GM23338 (cell line): ENCODE measurements around the gene OR5AU1. TPM values are rescaled to one million over a fixed set of nuclear protein-coding genes. Genes with fewer than 3 reads are reported as not detected.

Experiments
- ATAC-seq: fragments of 200-7000 bp; cut with Tn5 transposase; 3 replicates; pipeline ENCODE4 v1.9.1; 2020
- DNase-seq: peaks from one replicate; pipeline ENCODE4 v3.0.0-alpha.2; 2015; ENCODE audit warnings: low spot score
- H2AFZ ChIP-seq: fragments of 200-600 bp; sonication (generic); 2 replicates; pipeline ENCODE4 v1.8.0; 2016; ENCODE audit warnings: antibody characterized with exemption, mild to moderate bottlenecking, moderate library complexity
- H3F3A ChIP-seq: fragments of 200-600 bp; sonication (generic); replicated peaks from 2 replicates; pipeline ENCODE4 v1.8.0; 2017; ENCODE audit warnings: antibody characterized with exemption, mixed run types, low read depth
- H3K27ac ChIP-seq: fragments of 200-600 bp; sonication (generic); 2 replicates; pipeline ENCODE4 v1.6.1; 2016; ENCODE audit warnings: low read depth
- H3K27me3 ChIP-seq: fragments of 200-600 bp; sonication (generic); 2 replicates; pipeline ENCODE4 v1.8.0; 2016; ENCODE audit warnings: mild to moderate bottlenecking, mixed run types, moderate library complexity; ENCODE audit not compliant: insufficient read depth
- H3K36me3 ChIP-seq: fragments of 200-600 bp; sonication (generic); 2 replicates; pipeline ENCODE4 v1.8.0; 2016; ENCODE audit warnings: mild to moderate bottlenecking; ENCODE audit not compliant: insufficient read depth
- H3K4me1 ChIP-seq: fragments of 200-600 bp; sonication (generic); 2 replicates; pipeline ENCODE4 v1.8.0; 2016; ENCODE audit warnings: mild to moderate bottlenecking, moderate library complexity; ENCODE audit not compliant: insufficient read depth
- H3K4me2 ChIP-seq: fragments of 200-600 bp; sonication (generic); 2 replicates; pipeline ENCODE4 v1.7.1; 2017; ENCODE audit warnings: mixed run types
- H3K4me3 ChIP-seq: fragments of 200-600 bp; sonication (generic); 2 replicates; pipeline ENCODE4 v1.6.1; 2016; ENCODE audit warnings: mixed run types
- H3K79me2 ChIP-seq: fragments of 200-600 bp; sonication (generic); replicated peaks from 2 replicates; pipeline ENCODE4 v1.8.0; 2017; ENCODE audit warnings: mild to moderate bottlenecking; ENCODE audit not compliant: insufficient read depth
- H3K9me2 ChIP-seq: fragments of 200-600 bp; sonication (generic); 2 replicates; pipeline ENCODE4 v1.8.0; 2017; ENCODE audit not compliant: insufficient read depth
- H4K20me1 ChIP-seq: fragments of 200-600 bp; sonication (generic); replicated peaks from 2 replicates; pipeline ENCODE4 v1.8.0; 2017; ENCODE audit warnings: mild to moderate bottlenecking; ENCODE audit not compliant: insufficient read depth
- H3K27ac Mint-ChIP-seq: 2 replicates; pipeline ENCODE4 v1.8.0; 2020; ENCODE audit warnings: inconsistent platforms, mild to moderate bottlenecking, moderate library complexity, mixed read lengths
- H3K27me3 Mint-ChIP-seq: 3 replicates; pipeline ENCODE4 v1.8.0; 2022; ENCODE audit warnings: low read depth, mild to moderate bottlenecking, moderate library complexity, mixed read lengths, inconsistent platforms; ENCODE audit not compliant: insufficient read depth, poor library complexity
- H3K36me3 Mint-ChIP-seq: 3 replicates; pipeline ENCODE4 v1.8.0; 2021; ENCODE audit warnings: low read depth, mild to moderate bottlenecking, inconsistent platforms, moderate library complexity, mixed read lengths
- H3K4me1 Mint-ChIP-seq: 3 replicates; pipeline ENCODE4 v1.8.0; 2020; ENCODE audit warnings: mild to moderate bottlenecking, inconsistent platforms, mixed read lengths
- H3K4me3 Mint-ChIP-seq: 3 replicates; pipeline ENCODE4 v1.8.0; 2021; ENCODE audit warnings: moderate library complexity, mild to moderate bottlenecking, inconsistent platforms, mixed read lengths
- H3K9me3 Mint-ChIP-seq: 3 replicates; pipeline ENCODE4 v1.8.0; 2020; ENCODE audit warnings: moderate library complexity, mild to moderate bottlenecking, inconsistent platforms, mixed read lengths
- ETS1 ChIP-seq: IDR thresholded peaks from 2 replicates; pipeline ENCODE4 v1.6.1; 2016; ENCODE audit warnings: antibody characterized with exemption
- EZH2 ChIP-seq: fragments of 200-600 bp; sonication (generic); IDR thresholded peaks from one replicate; pipeline ENCODE4 v1.8.0; 2017; ENCODE audit warnings: antibody characterized with exemption, mild to moderate bottlenecking, low read depth; ENCODE audit not compliant: unreplicated experiment
- JUNB ChIP-seq: IDR thresholded peaks from one replicate; pipeline ENCODE4 v1.6.1; 2016; ENCODE audit warnings: antibody characterized with exemption; ENCODE audit not compliant: unreplicated experiment
- NANOG ChIP-seq: IDR thresholded peaks from 2 replicates; pipeline ENCODE4 v1.6.1; 2016; ENCODE audit warnings: antibody characterized with exemption, borderline replicate concordance
- POLR2AphosphoS5 ChIP-seq: IDR thresholded peaks from 2 replicates; pipeline ENCODE4 v1.6.1; 2016; ENCODE audit warnings: antibody characterized with exemption, low read depth
- STAT1 ChIP-seq: IDR thresholded peaks from one replicate; pipeline ENCODE4 v1.6.1; 2016; ENCODE audit warnings: antibody characterized with exemption; ENCODE audit not compliant: unreplicated experiment
- ZNF114 ChIP-seq: fragments of 250-450 bp; sonication (Bioruptor Pico); IDR thresholded peaks from 2 replicates; pipeline ENCODE4 v1.5.0; 2020; ENCODE audit warnings: mild to moderate bottlenecking, moderate library complexity
- polyA plus RNA-seq: library from polyadenylated mRNA; unstranded; fragments of >200 nt; fragmentation: Nextera tagmentation; extraction: Ambion mirVana; gene quantifications from 2 replicates; pipeline ENCODE4 v1.2.1, GENCODE V29; 2016
- total RNA-seq: library from RNA; depleted of rRNA; stranded (reverse); fragments of >200 nt; shearing (Covaris generic); gene quantifications from 2 replicates; pipeline ENCODE4 v1.2.3, GENCODE V29; 2014
- TF ChIP-seq, protein P1 (sequence below), 2 experiments: fragments of 200-600 bp in 1 of 2; sonication (generic) in 1 of 2; conservative IDR thresholded peaks; 2 replicates each; pipeline versions ENCODE4 v1.5.1 to v1.6.1; 2016 to 2017; ENCODE audit warnings: antibody characterized with exemption in 2 of 2, low read depth in 2 of 2, mild to moderate bottlenecking in 2 of 2, moderate library complexity in 1 of 2
- TF ChIP-seq, protein P2 (sequence below): IDR thresholded peaks from one replicate; pipeline ENCODE4 v1.6.1; 2018; ENCODE audit warnings: antibody characterized with exemption; ENCODE audit not compliant: unreplicated experiment

OR5AU1 gene
- total and polyA plus RNA-seq, 2 experiments from 2014 or later: not detected

GRCh38 chr14:21197418-21198205 is 41.7 kb upstream of the OR5AU1 start:
- H3K36me3 Mint-ChIP-seq: no peaks in the 10 kb centered on the region; the same call in 2 of the 3 replicates
- H3K9me3 Mint-ChIP-seq: peaks cover 3% of the 10 kb centered on the region; the same call in 1 of the 3 replicates
- Histone ChIP-seq H3F3A (peaks cover 11% of the 10 kb centered on the region; the same call in 1 of the 2 replicates), H3K36me3 (no peaks in the 10 kb centered on the region), H3K4me2 (no peak overlapping the region), H4K20me1 (0 out of 2 replicates have a peak, but pooled peaks cover 2% of the 10 kb centered on the region), H3K27ac (no peak overlapping the region), H3K27me3 (no peaks in the 10 kb centered on the region), H3K9me2 (no peaks in the 10 kb centered on the region), H3K79me2 (no peaks in the 10 kb centered on the region), H3K4me1 (no peaks in the 10 kb centered on the region; the same call in 1 of the 2 replicates), H3K4me3 (no peak overlapping the region), H2AFZ (no peak overlapping the region)
- H3K27me3 Mint-ChIP-seq: peaks cover 13% of the 10 kb centered on the region
- no peak for ATAC-seq
- DNase-seq: no peak
- TF ChIP-seq EZH2: no peak
- TF ChIP-seq, protein P1, sequence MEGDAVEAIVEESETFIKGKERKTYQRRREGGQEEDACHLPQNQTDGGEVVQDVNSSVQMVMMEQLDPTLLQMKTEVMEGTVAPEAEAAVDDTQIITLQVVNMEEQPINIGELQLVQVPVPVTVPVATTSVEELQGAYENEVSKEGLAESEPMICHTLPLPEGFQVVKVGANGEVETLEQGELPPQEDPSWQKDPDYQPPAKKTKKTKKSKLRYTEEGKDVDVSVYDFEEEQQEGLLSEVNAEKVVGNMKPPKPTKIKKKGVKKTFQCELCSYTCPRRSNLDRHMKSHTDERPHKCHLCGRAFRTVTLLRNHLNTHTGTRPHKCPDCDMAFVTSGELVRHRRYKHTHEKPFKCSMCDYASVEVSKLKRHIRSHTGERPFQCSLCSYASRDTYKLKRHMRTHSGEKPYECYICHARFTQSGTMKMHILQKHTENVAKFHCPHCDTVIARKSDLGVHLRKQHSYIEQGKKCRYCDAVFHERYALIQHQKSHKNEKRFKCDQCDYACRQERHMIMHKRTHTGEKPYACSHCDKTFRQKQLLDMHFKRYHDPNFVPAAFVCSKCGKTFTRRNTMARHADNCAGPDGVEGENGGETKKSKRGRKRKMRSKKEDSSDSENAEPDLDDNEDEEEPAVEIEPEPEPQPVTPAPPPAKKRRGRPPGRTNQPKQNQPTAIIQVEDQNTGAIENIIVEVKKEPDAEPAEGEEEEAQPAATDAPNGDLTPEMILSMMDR (conservative IDR thresholded peaks at IDR 0.05; ENCODE audit: low read depth in 2 of 2): no peak
- no peak for TF ChIP-seq JUNB
- TF ChIP-seq, protein P2, sequence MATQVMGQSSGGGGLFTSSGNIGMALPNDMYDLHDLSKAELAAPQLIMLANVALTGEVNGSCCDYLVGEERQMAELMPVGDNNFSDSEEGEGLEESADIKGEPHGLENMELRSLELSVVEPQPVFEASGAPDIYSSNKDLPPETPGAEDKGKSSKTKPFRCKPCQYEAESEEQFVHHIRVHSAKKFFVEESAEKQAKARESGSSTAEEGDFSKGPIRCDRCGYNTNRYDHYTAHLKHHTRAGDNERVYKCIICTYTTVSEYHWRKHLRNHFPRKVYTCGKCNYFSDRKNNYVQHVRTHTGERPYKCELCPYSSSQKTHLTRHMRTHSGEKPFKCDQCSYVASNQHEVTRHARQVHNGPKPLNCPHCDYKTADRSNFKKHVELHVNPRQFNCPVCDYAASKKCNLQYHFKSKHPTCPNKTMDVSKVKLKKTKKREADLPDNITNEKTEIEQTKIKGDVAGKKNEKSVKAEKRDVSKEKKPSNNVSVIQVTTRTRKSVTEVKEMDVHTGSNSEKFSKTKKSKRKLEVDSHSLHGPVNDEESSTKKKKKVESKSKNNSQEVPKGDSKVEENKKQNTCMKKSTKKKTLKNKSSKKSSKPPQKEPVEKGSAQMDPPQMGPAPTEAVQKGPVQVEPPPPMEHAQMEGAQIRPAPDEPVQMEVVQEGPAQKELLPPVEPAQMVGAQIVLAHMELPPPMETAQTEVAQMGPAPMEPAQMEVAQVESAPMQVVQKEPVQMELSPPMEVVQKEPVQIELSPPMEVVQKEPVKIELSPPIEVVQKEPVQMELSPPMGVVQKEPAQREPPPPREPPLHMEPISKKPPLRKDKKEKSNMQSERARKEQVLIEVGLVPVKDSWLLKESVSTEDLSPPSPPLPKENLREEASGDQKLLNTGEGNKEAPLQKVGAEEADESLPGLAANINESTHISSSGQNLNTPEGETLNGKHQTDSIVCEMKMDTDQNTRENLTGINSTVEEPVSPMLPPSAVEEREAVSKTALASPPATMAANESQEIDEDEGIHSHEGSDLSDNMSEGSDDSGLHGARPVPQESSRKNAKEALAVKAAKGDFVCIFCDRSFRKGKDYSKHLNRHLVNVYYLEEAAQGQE: no peak
- no peak for TF ChIP-seq ETS1
- no peak for TF ChIP-seq POLR2AphosphoS5
- no peak overlapping the region for H3K4me3 Mint-ChIP-seq
- H3K4me1 Mint-ChIP-seq: peaks cover 7% of the 10 kb centered on the region
- H3K27ac Mint-ChIP-seq: no peak overlapping the region

GRCh38 chr14:21194597-21194996 is 38.7 kb upstream of the OR5AU1 start:
- TF ChIP-seq STAT1 (no peak), ZNF114 (CRISPR knock-in tag) (no peak), JUNB (no peak), EZH2 (no peak), NANOG (no peak)
- TF ChIP-seq, protein P1 (conservative IDR thresholded peaks at IDR 0.05; ENCODE audit: low read depth in 2 of 2): no peak
- no peaks in the 10 kb centered on the region for H3K36me3 ChIP-seq
- Mint-ChIP-seq H3K9me3 (peaks cover 3% of the 10 kb centered on the region; the same call in 1 of the 3 replicates), H3K4me3 (no peak overlapping the region), H3K36me3 (no peaks in the 10 kb centered on the region), H3K27ac (no peak overlapping the region), H3K4me1 (peaks cover 15% of the 10 kb centered on the region), H3K27me3 (peaks cover 7% of the 10 kb centered on the region)
- H3K79me2 ChIP-seq: no peaks in the 10 kb centered on the region
- H3K4me1 ChIP-seq: peaks cover 11% of the 10 kb centered on the region
- DNase-seq: no peak
- no peaks in the 10 kb centered on the region for H3K27me3 ChIP-seq
- ATAC-seq: no peak
- H3K27ac ChIP-seq: no peak overlapping the region
- H3K4me3 ChIP-seq: no peak overlapping the region
- H4K20me1 ChIP-seq: no peaks in the 10 kb centered on the region
- H3K4me2 ChIP-seq: no peak overlapping the region
- 0 out of 2 replicates have a peak, but pooled peaks cover 3% of the 10 kb centered on the region for H3F3A ChIP-seq
- H2AFZ ChIP-seq: no peak overlapping the region
- peaks cover 9% of the 10 kb centered on the region; the same call in 1 of the 2 replicates for H3K9me2 ChIP-seq
